ENCODE measurements around the gene MDH1. TPM values are rescaled to one million over a fixed set of nuclear protein-coding genes. Genes with fewer than 3 reads are reported as not detected.

MDH1 gene
- total RNA-seq, 3 donors from 2014 or later, result 125 to 574 (median 147) TPM

DNA sequence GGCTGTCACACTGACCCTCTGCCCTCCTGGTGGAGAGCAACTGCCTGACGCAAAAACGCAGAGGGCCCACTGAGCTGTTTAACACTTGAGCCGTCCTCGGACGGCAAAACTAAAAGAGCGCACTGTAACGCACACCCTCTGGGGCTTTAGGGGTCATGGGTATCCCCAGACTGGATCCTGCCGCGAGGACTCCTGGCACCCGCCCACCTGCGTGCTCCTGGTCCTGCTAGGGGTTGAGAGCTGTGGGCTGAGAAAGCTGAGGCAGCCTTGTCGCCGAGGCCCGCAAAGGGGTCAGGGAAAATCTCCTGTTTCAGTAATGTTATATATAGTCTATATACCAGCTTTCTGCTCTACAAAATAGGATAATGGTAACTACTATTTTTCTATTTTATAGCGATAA is 39.1 kb downstream of the MDH1 start:
- Histone ChIP-seq H3K4me1 (no peaks in the 10 kb centered on the region), H3K4me3 (no peak overlapping the region), H3K27me3 (no peaks in the 10 kb centered on the region), H3K36me3 (no peaks in the 10 kb centered on the region), H3K27ac (no peak overlapping the region), H3K9me3 (peaks cover 15% of the 10 kb centered on the region in 2 donors)
- TF ChIP-seq, protein P1, sequence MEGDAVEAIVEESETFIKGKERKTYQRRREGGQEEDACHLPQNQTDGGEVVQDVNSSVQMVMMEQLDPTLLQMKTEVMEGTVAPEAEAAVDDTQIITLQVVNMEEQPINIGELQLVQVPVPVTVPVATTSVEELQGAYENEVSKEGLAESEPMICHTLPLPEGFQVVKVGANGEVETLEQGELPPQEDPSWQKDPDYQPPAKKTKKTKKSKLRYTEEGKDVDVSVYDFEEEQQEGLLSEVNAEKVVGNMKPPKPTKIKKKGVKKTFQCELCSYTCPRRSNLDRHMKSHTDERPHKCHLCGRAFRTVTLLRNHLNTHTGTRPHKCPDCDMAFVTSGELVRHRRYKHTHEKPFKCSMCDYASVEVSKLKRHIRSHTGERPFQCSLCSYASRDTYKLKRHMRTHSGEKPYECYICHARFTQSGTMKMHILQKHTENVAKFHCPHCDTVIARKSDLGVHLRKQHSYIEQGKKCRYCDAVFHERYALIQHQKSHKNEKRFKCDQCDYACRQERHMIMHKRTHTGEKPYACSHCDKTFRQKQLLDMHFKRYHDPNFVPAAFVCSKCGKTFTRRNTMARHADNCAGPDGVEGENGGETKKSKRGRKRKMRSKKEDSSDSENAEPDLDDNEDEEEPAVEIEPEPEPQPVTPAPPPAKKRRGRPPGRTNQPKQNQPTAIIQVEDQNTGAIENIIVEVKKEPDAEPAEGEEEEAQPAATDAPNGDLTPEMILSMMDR (IDR thresholded peaks at IDR 0.05), result no peak
- TF ChIP-seq POLR2A (IDR thresholded peaks at IDR 0.05) (no peak), POLR2AphosphoS5 (IDR thresholded peaks at IDR 0.05) (no peak)
- DNase-seq (ENCODE audit: low spot score in 2 of 2), result no peak
- intact Hi-C loops (cut with DNase I; ENCODE audit: low total_unique reads), result loop anchor here (1.0 kb wide), 1 partner anchor 7 kb away; no protein-coding TSS in a partner anchor

DNA sequence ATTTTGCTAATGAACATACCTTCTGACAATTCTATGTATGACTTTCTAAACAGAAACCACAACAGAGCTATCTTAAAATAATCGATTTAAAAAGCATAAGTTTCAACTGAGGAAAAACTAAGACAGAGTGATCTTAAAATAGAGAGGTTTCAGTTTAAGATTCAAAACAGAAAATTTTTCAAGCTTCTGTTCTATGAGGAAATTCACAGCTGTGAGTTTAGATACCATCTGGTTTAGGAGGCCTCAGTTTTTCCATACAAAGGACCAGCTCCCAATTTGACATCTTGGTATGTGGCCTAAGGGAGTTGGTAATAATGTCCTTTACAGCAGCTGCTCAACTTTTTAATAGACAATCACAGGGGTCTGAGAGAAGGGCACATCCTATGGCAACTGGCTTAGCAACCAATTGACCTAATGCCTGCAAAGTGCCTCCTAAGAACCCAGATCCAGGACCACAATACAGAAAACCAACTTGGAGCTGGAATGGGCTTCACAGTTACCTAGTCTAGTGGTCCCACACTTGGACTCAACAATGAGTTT is 39.7 kb downstream of the MDH1 start:
- no peaks in the 10 kb centered on the region for H3K4me1 ChIP-seq
- H3K9me3 ChIP-seq, result peaks cover 17 to 21% of the 10 kb centered on the region in 2 donors
- no peaks in the 10 kb centered on the region for H3K27me3 ChIP-seq
- no peak overlapping the region for H3K4me3 ChIP-seq
- no peak for DNase-seq (ENCODE audit: low spot score in 2 of 2)
- TF ChIP-seq POLR2AphosphoS5 (IDR thresholded peaks at IDR 0.05) (no peak), POLR2A (IDR thresholded peaks at IDR 0.05) (no peak)
- TF ChIP-seq, protein P1 (IDR thresholded peaks at IDR 0.05), result no peak
- intact Hi-C loops (cut with DNase I; ENCODE audit: low total_unique reads), result no loop called here
- H3K36me3 ChIP-seq, result no peaks in the 10 kb centered on the region
- H3K27ac ChIP-seq, result no peak overlapping the region

- Histone ChIP-seq H3K27me3 (no peaks in the 10 kb centered on the region), H3K27ac (no peak overlapping the region), H3K9me3 (peaks cover 20 to 50% of the 10 kb centered on the region in 2 donors), H3K4me3 (no peak overlapping the region), H3K36me3 (no peaks in the 10 kb centered on the region), H3K4me1 (no peaks in the 10 kb centered on the region)
- intact Hi-C loops (cut with DNase I; ENCODE audit: low total_unique reads), result no loop called here
- DNase-seq (ENCODE audit: low spot score in 2 of 2), result no peak
- TF ChIP-seq, protein P1 (IDR thresholded peaks at IDR 0.05), result no peak
- TF ChIP-seq POLR2A (IDR thresholded peaks at IDR 0.05) (no peak), POLR2AphosphoS5 (IDR thresholded peaks at IDR 0.05) (no peak)
These were observed 42.7 kb downstream of the MDH1 start for GRCh38 chr2:63631501-63631900.

- H3K4me1 ChIP-seq, result no peaks in the 10 kb centered on the region
- no peaks in the 10 kb centered on the region for H3K36me3 ChIP-seq
- no peak for DNase-seq (ENCODE audit: low spot score in 2 of 2)
- intact Hi-C loops (cut with DNase I; ENCODE audit: low total_unique reads), result no loop called here
- H3K27me3 ChIP-seq, result no peaks in the 10 kb centered on the region
- no peak overlapping the region for H3K27ac ChIP-seq
- TF ChIP-seq, protein P1 (IDR thresholded peaks at IDR 0.05), result no peak
- TF ChIP-seq POLR2A (IDR thresholded peaks at IDR 0.05), result no peak
- no peak for TF ChIP-seq POLR2AphosphoS5 (IDR thresholded peaks at IDR 0.05)
- no peak overlapping the region for H3K4me3 ChIP-seq
- peaks cover 20 to 56% of the 10 kb centered on the region in 2 donors for H3K9me3 ChIP-seq
These were observed 43.6 kb downstream of the MDH1 start for GRCh38 chr2:63632382-63632781.

GRCh38 chr2:63639344-63639743 is 50.6 kb downstream of the MDH1 start:
- intact Hi-C loops (cut with DNase I; ENCODE audit: low total_unique reads), result no loop called here

More at GRCh38 chr2:63639344-63639743, 50.6 kb downstream of the MDH1 start:
- H3K9me3 ChIP-seq, result peaks cover 3 to 33% of the 10 kb centered on the region in 2 donors
- no peaks in the 10 kb centered on the region for H3K4me1 ChIP-seq
- DNase-seq (ENCODE audit: low spot score in 2 of 2), result no peak
- TF ChIP-seq, protein P1 (IDR thresholded peaks at IDR 0.05), result no peak
- TF ChIP-seq POLR2A (IDR thresholded peaks at IDR 0.05) (no peak), POLR2AphosphoS5 (IDR thresholded peaks at IDR 0.05) (no peak)
- H3K36me3 ChIP-seq, result no peaks in the 10 kb centered on the region
- H3K4me3 ChIP-seq, result no peak overlapping the region
- no peaks in the 10 kb centered on the region for H3K27me3 ChIP-seq
- H3K27ac ChIP-seq, result no peak overlapping the region
